NCI-H2029 (cell line): ENCODE results near the gene LILRB4.
"Not testable (repeated sequence)": the region's sequence is repeated elsewhere in the genome, so short reads cannot be mapped to it uniquely, and the experiment has no call there.

Experiments
- DNase-seq: peaks from one replicate; lab custom pipeline; 2025; lab: John Stamatoyannopoulos, UW

The LILRB4 gene

DNA sequence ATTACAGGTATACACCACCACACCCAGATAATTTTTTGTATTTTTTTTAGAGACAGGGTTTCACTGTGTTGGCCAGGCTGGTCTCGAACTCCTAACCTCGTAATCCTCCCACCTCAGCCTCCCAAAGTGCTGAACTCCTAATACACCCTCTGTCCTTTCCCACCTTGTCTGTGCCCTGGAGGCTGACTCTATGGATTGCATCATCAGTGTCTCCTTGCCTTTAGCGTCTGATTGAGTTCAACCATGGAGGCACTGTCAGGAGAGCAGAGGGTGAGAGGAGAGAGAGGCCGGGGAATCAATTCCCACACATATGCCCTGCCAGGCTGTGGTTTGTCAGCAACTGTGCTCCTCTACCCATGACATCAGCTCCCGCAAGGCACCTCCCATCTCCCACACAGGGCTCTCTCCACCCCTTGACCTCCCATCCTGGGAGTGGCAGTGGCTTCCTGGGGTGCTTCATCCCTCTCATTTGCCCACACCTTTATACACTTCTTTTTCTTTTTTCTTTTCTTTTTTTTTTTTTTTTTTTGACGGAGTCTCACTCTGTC is 12.6 kb upstream of the LILRB4 start:
- no peak for DNase-seq

DNA sequence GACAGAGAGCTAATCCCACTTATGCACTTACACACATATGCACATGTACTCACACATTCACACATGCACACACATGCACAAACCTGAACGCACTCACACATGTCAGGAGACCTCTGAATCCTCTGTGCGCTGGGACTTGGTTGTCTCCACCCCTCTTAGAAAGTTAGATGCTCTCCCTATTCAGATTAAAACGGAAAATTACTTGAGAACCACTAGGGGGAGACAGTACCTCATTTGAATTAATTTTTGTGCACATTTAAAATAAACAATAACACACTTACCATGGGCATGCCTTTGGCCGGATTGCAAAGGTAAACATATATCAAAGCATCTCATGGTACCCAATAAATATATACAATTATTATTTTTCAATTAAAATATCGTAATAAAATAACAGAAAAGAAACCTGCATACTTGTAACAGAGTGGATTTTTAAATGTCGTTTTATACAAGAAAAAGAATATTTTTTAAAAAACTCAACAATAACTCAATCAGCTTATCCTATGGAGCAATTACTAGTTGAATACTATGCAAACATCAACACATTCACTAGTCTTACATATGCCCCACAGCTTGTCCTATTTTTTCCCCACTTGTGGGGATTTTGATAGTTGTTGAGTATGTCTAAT is 9.5 kb upstream of the LILRB4 start:
- DNase-seq: no peak

DNA sequence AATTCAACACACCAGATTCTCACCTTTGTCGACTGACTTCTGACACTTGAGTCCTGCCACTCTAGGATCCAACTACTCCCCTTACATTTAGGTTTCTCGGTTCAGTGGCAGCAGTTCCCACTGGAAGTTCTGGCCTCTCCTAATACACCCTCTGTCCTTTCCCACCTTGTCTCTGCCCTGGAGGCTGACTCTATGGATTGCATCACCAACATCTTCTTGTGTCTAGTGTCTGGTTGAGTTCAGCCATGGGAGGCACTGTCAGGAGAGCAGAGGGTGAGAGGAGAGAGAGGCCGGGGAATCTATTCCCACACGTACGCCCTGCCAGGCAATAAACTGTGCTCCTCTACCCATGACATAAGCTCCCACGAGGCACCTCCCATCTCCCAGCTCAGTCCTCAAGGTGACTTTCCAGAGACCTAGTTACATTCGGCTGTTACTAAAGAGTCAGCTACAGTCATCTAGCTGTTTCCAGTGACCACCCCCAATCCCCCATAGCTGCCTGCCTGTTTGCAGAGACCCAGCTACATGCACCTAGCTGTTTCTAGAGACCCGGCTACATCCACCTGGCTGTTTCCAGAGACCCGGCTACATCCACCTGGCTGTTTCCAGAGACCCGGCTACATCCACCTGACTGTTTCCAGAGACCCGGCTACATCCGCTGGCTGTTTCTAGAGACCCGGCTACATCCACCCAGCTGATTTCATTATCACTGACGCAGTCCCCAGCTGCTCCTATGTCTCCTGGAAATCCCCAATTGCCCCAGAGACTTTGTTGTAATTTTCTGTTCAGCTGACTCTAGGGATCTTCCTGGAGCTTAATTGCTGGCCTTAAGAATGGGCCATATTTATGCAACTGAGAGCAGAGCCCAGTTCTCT is 8.1 kb upstream of the LILRB4 start:
- no peak for DNase-seq

DNA sequence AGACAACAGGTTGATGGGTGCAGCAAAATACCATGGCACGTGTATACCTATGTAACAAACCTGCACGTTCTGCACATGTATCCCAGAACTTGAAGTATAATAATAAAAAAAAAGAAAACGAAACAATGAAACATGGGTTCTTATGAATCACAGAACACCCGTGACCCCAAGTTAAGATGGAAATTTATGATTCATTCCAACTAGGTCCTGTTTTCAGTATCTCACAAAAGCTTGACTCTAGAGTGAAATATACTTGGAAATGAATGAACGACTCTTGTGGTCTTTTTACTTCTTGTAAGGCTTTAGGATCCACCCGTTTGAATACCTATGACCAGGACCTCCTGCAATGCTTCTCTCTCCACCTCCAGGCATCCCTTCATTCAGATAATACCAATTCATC is 3.5 kb upstream of the LILRB4 start:
- no peak for DNase-seq

DNA sequence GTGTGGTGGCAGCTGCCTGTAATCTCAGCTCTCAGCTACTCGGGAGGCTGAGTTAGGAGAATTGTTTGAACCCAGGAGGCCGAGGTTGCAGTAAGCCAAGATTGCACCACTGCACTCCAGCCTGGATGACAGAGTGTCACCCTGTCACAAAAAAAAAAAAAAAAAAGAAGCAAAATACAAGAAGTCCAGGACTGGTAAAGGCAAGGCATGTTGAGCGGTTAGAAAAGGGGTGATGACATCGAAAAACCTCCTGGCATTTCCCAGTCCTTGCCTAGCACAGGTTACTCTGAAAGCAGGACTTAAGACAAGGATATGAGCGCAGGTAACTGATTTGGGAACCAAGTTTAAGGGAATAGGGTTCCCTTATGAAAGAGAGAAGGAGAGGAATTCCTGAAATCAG is 2.5 kb upstream of the LILRB4 start:
- no peak for DNase-seq

DNA sequence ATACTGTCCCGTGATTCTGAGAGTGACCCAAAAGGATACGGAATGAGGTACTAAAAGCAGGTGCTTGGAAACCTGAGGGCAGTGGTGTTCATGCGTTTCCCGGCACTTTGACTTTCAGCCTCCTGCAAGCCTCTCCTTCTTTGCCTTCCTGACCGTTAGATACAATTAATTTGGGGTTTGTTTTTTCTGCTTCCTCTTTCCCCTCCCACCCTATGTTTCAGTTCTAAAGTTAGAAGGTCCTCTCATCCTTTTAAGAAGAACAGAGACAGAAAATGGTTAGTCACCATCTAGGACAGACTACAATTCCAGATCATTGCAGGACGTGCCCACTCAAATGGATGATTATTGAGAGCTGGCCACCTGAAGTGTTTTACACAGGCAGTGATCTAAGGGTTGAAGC is 1.8 kb upstream of the LILRB4 start:
- DNase-seq: no peak

DNA sequence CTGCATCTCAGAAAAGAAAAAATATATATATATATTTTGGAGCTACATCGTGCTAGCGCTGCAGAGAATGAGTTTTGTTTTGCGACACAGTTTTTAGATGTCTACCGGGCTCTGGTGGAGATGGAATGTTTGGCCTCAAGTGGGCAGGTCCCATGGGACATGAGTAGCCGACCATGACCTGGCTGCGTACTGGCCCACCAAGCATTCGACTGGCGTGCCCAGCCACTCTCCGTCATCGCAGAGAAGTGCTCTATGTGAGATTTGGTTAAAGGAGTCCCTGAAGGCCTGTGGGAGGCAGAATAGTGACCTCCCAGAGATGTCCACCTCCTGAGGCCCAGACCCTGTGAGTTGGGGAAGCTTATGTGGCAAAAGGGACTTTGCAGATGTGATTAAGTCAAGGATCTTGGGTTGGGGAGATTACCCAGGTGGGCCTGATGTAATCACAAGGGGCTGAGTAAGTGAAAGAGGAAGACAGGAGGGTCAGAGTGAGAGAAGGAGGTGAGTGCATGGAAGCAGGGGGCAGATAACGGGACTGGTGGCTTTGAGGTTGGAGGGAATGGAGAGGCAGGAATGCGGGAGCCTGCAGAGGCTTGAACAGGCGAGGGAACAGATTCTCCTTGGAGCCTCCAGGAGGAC is 821 bp upstream of the LILRB4 start:
- DNase-seq: no peak

DNA sequence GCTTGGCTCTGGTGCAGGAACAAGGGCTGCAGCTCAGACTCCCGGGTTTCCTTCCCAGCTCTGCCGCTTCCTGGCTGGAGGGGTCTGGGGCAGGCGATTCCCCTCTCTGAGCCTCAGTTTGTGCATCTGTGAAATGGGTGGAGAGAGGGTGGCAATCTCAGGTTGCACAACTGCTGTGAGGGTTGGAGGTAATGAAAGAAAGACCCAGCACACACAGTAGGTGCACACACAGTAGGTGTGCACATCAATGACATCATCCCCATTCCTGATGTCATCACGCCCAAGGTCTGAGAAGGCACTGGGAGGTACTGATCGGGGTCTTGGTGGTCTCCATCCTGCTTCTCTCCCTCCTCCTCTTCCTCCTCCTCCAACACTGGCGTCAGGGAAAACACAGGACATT is 2.7 kb downstream of the LILRB4 start:
- no peak for DNase-seq

DNA sequence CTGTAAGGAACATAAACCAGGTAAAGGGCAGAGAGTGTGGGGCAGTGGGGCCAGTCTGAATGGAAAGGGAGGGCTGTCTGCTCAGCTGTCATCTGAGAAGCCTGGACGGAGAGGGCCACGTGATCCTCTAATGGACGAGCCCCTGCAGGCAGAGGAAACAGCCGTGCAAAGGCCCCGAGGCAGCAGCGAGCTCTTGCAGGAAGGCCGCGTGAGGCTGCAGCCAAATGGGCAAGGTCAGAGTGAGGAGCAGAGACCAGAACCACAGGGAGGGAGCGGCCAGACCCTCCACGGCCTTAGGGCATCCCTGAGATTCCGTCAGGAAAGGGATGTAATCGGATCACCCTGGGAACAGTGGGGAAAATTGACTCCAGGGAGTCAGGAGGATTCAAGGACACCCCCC is 4.4 kb downstream of the LILRB4 start:
- no peak for DNase-seq

DNA sequence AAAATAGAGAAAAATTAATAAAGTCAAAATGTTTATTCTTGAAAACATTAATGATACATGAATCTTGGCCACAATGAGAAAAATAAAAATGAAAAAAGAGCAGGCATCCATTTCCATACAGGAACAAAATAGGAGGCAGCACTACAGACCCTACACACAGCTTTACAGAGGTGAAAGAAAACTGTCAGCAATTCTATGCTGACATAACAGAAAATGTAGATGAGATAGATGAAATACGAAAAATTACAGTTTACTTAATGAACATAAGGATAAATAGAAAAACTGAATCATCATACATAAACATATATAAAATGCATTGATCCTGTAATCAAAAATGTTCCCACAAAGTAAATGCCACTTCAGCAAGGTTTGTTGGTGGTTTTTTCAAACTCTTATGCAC is 5.6 kb downstream of the LILRB4 start:
- DNase-seq: no peak

DNA sequence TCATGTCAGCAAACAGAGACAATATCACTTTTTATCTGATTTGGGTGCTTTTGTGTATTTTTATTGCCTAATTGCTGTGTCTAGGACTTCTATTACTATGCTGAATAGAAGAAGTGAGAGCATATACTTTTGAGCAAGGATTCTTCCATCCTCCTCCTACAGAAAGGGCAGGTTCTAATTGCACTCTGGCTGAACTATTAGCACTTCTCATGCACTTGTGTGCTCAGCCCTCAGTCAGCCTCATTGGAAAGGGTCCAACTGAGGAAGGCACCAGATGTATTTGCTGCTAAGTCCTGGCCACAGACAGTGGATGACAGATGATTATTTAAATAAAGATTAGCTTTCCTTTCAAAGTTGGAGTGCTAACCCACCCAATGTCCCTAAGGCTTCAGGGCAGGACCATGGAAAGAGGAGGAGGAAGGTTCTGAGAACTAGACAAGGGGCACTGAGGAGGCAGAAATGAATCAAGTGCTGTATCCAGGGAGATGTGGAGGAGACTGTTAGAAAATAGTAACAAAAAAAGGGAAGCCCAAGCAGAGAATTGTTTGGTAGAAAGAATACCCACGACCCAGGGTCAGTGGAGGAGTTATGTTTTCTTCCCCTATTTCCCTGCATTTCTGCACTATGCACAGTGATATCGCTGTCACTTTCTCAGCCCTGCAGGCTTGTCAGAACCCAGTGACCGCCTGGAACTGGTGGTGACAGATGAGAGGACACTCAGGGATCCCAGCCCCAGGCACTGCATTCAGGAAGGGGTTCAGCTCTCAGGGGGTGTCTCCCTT is 8.0 kb downstream of the LILRB4 start:
- no peak for DNase-seq

DNA sequence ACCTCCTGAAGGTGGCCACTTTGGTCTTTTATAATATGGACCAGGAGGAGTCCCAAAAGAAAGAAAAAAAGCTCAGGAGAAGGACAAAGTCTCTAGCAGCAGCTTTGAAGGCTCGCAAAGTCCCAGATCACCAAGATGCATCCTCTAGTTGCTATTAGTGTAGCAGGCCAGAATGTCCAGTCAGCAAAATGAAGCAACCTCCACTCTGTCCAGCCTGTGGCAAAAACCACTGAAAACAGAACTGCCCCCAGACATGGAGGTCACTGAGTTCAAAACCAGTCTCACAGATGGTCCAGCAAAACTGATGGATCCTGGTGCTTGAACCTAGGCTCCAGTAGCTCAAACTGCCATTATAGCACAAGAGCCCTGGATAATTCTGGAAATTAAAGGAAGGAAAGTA is 10.4 kb downstream of the LILRB4 start:
- DNase-seq: no peak

DNA sequence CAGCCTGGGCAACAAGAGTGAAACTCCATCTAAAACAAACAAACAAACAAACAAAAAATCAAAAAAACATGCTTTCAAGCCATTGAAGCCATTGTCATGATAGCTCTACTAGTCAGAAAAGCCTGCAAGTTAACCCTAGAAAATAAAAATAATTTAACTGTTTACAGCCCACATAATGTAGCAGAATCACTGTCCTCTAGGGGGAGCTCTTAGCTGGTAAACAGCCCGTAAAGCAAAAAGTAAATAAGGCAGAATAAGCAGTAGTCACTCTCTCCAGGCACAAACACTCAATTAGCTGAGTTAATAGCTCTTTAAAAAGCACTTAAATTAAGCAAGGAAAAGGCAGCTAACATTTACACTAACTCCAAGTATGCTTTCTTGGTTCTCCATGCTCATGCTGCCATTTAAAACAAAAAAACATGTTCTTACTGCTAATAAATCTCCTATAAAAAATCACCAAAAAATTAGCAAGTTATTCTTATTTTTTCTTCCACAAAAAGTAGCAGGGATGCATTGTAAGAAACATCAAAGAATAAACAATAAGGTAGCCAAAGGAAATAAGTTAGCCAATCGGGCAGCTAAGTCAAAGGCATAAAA is 11.3 kb downstream of the LILRB4 start:
- peak; percentile 55 for DNase-seq

DNA sequence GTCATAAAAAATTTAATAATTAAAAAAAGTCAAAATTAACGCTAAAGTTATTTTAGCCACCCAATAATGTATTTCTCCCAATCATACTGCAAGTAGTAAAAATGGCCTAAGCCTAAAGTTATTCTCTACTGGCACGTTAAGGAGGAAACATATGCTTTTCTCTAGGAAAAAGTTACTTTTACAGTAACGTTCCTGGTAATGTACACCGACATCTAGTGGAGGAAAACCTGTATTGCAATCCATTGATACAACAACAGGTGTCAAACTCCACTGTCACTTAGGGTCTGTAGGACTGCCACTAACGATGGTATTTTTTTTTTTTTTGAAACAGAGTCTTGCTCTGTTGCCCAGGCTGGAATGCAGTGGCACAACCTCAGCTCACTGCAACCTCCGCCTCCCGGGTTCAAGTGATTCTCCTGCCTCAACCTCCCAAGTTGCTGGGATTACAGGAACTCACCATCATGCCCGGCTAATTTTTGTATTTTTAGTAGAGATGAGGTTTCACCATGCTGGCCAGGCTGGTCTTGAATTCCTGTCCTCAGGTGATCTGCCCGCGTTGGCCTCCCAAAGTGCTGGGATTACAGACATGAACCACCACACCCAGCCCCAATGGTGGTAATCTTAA is 13.5 kb downstream of the LILRB4 start:
- peak; percentile 13 for DNase-seq

DNA sequence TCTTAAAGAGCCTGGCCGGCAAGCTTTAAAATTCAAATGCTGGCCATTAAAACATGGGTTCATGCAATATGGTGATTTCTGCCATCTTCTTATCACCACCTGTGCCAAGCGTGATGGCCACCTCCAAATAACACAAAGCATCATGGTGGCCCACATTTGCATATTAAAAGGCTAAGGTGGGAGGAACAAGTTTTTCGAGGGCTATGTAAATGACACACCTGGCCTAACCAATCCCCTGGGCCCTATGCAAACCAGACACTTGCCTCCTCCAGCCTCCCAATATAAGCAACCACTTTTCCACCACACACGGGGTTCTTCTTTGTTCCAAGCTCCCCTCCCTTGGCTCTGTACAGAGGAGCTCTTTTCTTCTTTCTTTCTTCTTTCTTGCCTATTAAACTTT is 14.4 kb downstream of the LILRB4 start:
- DNase-seq: no peak

DNA sequence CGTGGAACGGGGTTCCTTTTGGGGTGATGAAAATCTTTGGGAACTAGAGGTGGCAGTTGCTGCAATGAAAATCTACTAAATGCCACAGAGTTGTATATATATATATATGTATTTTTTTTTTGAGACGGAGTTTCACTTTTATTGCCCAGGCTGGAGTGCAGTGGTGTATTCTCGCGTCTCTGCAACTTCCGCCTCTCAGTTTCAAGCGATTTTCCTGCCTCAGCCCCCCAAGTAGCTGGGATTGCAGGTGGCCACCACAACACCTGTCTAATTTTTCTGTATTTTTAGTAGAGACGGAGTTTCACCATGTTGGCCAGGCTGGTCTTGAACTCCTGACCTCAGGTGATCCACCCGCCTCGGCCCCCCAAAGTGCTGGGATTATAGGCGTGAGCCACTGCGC is 18.8 kb downstream of the LILRB4 start:
- not testable (repeated sequence) for DNase-seq

DNA sequence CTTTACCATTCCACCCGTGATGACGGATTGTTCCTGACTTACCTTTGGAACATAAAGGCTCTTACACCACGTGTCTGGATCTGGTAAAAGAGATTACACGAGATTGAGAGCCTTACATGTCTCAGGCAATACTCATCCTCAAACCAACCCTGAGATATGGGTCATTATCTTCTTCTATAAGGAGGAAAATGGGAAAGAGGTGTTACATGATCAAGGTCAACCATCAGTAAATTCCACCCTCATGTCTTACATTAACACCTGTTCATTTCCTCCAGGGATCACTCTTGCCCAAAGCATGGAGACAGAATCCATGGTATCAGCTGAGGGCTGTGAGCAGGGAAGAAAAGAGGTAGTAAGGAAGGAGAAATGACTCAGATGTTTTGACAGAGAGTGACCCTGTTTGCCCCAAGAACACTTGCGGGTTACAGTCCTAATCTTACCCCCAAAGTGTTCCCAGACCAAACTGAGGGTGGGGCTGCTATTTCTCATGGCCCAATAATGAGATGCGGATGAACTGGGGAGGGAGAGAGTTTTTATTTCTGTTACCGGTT is 19.6 kb downstream of the LILRB4 start:
- DNase-seq: no peak

DNA sequence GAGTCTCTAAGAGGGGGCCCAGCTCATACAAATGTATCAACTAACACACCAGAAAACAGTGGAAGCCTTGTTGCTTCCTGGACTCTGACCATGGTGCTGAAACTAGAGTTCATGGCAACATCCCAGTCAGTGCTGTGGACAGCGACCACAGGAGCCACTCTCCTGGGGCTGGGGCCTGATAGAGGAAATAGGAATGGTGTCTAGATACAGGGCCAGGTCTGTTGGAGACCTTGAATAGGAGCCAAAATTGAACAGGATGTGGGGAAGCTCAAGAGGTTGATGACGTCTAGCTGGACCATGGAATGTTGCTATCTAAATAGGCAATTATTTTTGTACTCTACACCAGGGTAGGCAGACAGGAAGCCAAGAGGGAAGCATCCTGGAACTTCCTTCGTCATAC is 21.7 kb downstream of the LILRB4 start:
- DNase-seq: peak; percentile 72

DNA sequence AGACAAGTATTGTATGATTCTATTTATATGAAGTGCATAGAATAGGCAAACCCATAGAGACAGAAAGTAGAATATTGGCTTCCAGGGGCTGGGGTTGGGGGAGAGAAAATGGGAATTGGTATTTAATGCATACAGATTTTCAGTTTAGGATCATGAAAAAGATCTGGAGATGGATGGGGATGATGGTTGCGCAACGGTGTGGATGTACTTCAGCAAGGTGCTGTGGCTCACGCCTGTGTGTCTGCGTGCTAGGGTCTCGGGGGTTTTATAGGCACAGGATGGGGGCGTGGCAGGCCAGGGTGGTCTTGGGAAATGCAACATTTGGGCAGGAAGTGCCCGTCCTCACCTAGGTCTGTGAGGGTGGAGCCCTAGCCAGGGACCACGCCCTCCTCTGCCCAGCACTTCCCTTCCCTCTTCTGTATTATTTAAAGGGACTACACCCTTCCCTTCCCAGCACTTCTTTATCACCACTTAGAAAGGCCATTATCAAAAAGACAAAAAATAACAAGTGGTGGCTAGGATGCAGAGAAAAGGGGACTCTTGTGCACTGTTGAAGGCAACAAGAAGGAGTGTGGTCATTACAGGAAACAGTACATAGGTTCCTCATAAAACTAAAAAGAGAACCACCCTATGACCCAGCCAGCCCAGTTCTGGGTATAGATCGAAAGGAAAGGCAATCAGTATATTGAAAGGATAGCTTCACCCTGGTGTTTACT is 29.0 kb downstream of the LILRB4 start:
- no peak for DNase-seq

DNA sequence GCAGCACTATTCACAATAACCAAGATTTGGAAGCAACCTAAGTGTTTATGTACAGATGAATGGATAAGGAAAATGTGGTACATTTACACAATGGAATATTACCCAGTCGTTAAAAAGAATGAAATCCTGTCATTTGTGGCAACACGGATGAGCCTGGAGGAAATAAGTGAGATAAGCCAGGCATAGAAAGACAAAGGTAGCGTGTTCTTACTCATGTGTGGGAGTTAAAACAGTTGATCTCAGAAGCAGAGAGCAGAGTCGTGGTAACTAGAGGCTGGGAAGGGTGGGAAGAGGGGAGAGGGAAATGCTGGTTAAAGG is 29.5 kb downstream of the LILRB4 start:
- DNase-seq: no peak

DNA sequence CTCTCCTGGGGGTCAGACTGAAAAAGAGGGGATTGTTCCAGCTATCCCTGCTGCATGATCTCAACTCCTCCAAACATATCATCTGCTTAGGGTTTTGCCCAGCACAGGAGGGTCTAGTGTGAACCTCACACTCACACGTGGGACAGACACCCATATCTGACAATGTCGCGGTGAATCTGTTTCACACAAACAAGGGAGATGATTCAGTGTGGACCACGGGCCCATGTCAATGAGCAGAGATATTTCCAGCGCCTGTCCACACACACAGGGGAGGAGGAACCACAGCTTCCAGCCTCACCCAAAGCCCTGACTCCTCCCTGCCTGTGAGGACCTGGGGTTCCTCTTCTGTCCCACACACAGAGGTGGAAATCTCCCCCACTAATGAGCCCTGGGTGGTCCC is 31.9 kb downstream of the LILRB4 start:
- no peak for DNase-seq
